Endodermal cell (in vitro differentiated cells): ENCODE results near the gene LRCH1. TPM values are rescaled to one million over a fixed set of nuclear protein-coding genes. Genes with fewer than 3 reads are reported as not detected.

ENCODE experiments used
- DNase-seq: peaks from one replicate; pipeline ENCODE4 v3.0.0-alpha.2; 2017
- H3K27ac ChIP-seq: 2 replicates; pipeline ENCODE4 v1.5.1; 2013; ENCODE audit warnings: mild to moderate bottlenecking, low read depth, low read length, moderate library complexity
- H3K27me3 ChIP-seq: 2 replicates; pipeline ENCODE4 v1.6.1; 2013; ENCODE audit warnings: mild to moderate bottlenecking, low read length, moderate library complexity; ENCODE audit not compliant: insufficient read depth, control insufficient read depth, poor library complexity, severe bottlenecking
- H3K36me3 ChIP-seq: 2 replicates; pipeline ENCODE4 v1.7.0; 2013; ENCODE audit warnings: mild to moderate bottlenecking, low read length, moderate library complexity; ENCODE audit not compliant: control insufficient read depth, insufficient read depth
- H3K4me1 ChIP-seq: one replicate; pipeline ENCODE4 v1.7.0; 2013; ENCODE audit warnings: low read length; ENCODE audit not compliant: control insufficient read depth, insufficient read depth
- H3K4me3 ChIP-seq: 2 replicates; pipeline ENCODE4 v1.5.1; 2013; ENCODE audit warnings: mild to moderate bottlenecking, low read length, moderate library complexity
- H3K9ac ChIP-seq: 2 replicates; pipeline ENCODE4 v1.6.1; 2013; ENCODE audit warnings: mild to moderate bottlenecking, low read length, moderate library complexity; ENCODE audit not compliant: poor library complexity, severe bottlenecking; ENCODE audit errors: extremely low read depth
- H3K9me3 ChIP-seq: 2 replicates; pipeline ENCODE4 v1.6.1; 2013; ENCODE audit warnings: mild to moderate bottlenecking, low read length, moderate library complexity; ENCODE audit not compliant: control insufficient read depth
- H3K27ac Mint-ChIP-seq: 2 replicates; pipeline ENCODE4 v1.8.0; 2020; ENCODE audit warnings: mixed read lengths
- H3K27me3 Mint-ChIP-seq: 2 replicates; pipeline ENCODE4 v1.8.0; 2021; ENCODE audit warnings: mild to moderate bottlenecking, mixed read lengths; ENCODE audit not compliant: insufficient read depth
- H3K36me3 Mint-ChIP-seq: 2 replicates; pipeline ENCODE4 v1.8.0; 2020; ENCODE audit warnings: low read depth, mixed read lengths
- H3K4me1 Mint-ChIP-seq: 2 replicates; pipeline ENCODE4 v1.8.0; 2020; ENCODE audit warnings: mixed read lengths
- H3K4me3 Mint-ChIP-seq: 2 replicates; pipeline ENCODE4 v1.8.0; 2020; ENCODE audit warnings: mild to moderate bottlenecking, moderate library complexity, mixed read lengths
- H3K9me3 Mint-ChIP-seq: 2 replicates; pipeline ENCODE4 v1.8.0; 2020; ENCODE audit warnings: mild to moderate bottlenecking, mixed read lengths
- CTCF ChIP-seq: fragments of 200-600 bp; sonication (generic); conservative IDR thresholded peaks from 2 replicates; pipeline ENCODE4 v1.5.0; 2021; ENCODE audit warnings: antibody characterized with exemption, mild to moderate bottlenecking
- WGBS, 2 experiments: methylation state at CpG; one replicate each; pipeline versions ENCODE4 v1.1.5 to v1.1.7; 2013; ENCODE audit warnings: missing lambda C conversion rate in 2 of 2, mixed read lengths in 1 of 2; ENCODE audit not compliant: insufficient coverage in 1 of 2, insufficient read length in 1 of 2; 5-methylcytosine and 5-hydroxymethylcytosine counted together
- total RNA-seq, 2 donors: library from RNA; stranded (reverse); fragmentation: NEBNext Ultra II Directional in 1 of 2; extraction: Animal tissue kit (Norgen Biotek cat#: 25700) in 1 of 2; gene quantifications; 2 replicates in 1 of 2; 3 replicates in 1 of 2; pipeline ENCODE4 v1.2.1, GENCODE V29; 2021

Gene LRCH1
- total RNA-seq, 2 donors from 2014 or later = 8.1 to 11.8 TPM

GRCh38 chr13:46778095-46778494 lies 225.1 kb downstream of the LRCH1 start:
- no peaks in the 10 kb centered on the region for H3K9me3 ChIP-seq
- Mint-ChIP-seq H3K4me3 (no peak overlapping the region), H3K9me3 (no peaks in the 10 kb centered on the region), H3K27me3 (no peaks in the 10 kb centered on the region), H3K4me1 (peaks cover 2% of the 10 kb centered on the region), H3K27ac (no peak overlapping the region), H3K36me3 (peaks cover 44% of the 10 kb centered on the region)
- TF ChIP-seq CTCF = no peak
- no peak for DNase-seq
- H3K27ac ChIP-seq = no peak overlapping the region
- H3K27me3 ChIP-seq = no peaks in the 10 kb centered on the region
- H3K4me3 ChIP-seq = no peak overlapping the region
- peaks cover 73% of the 10 kb centered on the region for H3K36me3 ChIP-seq
- H3K9ac ChIP-seq = no peak overlapping the region
- WGBS, 2 experiments = 94 to 100% methylated on average over 1 to 3 of the region's 3 CpGs
- H3K4me1 ChIP-seq = peaks cover 4% of the 10 kb centered on the region

GRCh38 chr13:46778890-46779289 lies 225.9 kb downstream of the LRCH1 start:
- no peaks in the 10 kb centered on the region for H3K4me1 Mint-ChIP-seq
- Histone ChIP-seq H3K27ac (no peak overlapping the region), H3K27me3 (no peaks in the 10 kb centered on the region), H3K36me3 (peaks cover 80% of the 10 kb centered on the region), H3K4me1 (peaks cover 4% of the 10 kb centered on the region), H3K4me3 (no peak overlapping the region), H3K9me3 (no peaks in the 10 kb centered on the region), H3K9ac (no peak overlapping the region)
- 80 to 95% methylated on average over 1 to 2 of the region's 2 CpGs for WGBS, 2 experiments
- no peaks in the 10 kb centered on the region for H3K9me3 Mint-ChIP-seq
- no peak for DNase-seq
- H3K27ac Mint-ChIP-seq = no peak overlapping the region
- TF ChIP-seq CTCF = no peak
- peaks cover 38% of the 10 kb centered on the region for H3K36me3 Mint-ChIP-seq
- H3K27me3 Mint-ChIP-seq = no peaks in the 10 kb centered on the region
- no peak overlapping the region for H3K4me3 Mint-ChIP-seq

- WGBS, 2 experiments = no CpG with 5 or more reads among the region's 1 CpG
- Histone ChIP-seq H3K36me3 (peaks cover 93% of the 10 kb centered on the region), H3K27ac (no peak overlapping the region), H3K4me3 (no peak overlapping the region), H3K27me3 (no peaks in the 10 kb centered on the region), H3K9ac (no peak overlapping the region), H3K4me1 (no peaks in the 10 kb centered on the region), H3K9me3 (no peaks in the 10 kb centered on the region)
- Mint-ChIP-seq H3K4me1 (no peaks in the 10 kb centered on the region), H3K36me3 (peaks cover 37% of the 10 kb centered on the region), H3K4me3 (no peak overlapping the region), H3K27ac (no peak overlapping the region), H3K27me3 (no peaks in the 10 kb centered on the region), H3K9me3 (no peaks in the 10 kb centered on the region)
- TF ChIP-seq CTCF = no peak
- no peak for DNase-seq
Observed at GRCh38 chr13:46782066-46782465, 229.1 kb downstream of the LRCH1 start.
